ENCODE data around the gene SNX8.

SNX8 gene

GRCh38 chr7:2276107-2276506 lies 38.1 kb downstream of the SNX8 start:
- TF ChIP-seq CTCF (IDR thresholded peaks at IDR 0.05; ENCODE audit: low read depth, low read length) = no peak

GRCh38 chr7:2275101-2275500 lies 39.1 kb downstream of the SNX8 start:
- no peak for TF ChIP-seq CTCF (IDR thresholded peaks at IDR 0.05; ENCODE audit: low read depth, low read length)
- no peak overlapping the region for H3K4me3 ChIP-seq (ENCODE audit: low read depth, low read length)

More at GRCh38 chr7:2276107-2276506, 38.1 kb downstream of the SNX8 start:
- no peak overlapping the region for H3K4me3 ChIP-seq (ENCODE audit: low read depth, low read length)

GRCh38 chr7:2274666-2275065 lies 39.6 kb downstream of the SNX8 start:
- H3K4me3 ChIP-seq (ENCODE audit: low read depth, low read length) = no peak overlapping the region
- no peak for TF ChIP-seq CTCF (IDR thresholded peaks at IDR 0.05; ENCODE audit: low read depth, low read length)

- no peak for TF ChIP-seq CTCF (IDR thresholded peaks at IDR 0.05; ENCODE audit: low read depth, low read length)
- H3K4me3 ChIP-seq (ENCODE audit: low read depth, low read length) = no peak overlapping the region
Observed at GRCh38 chr7:2273866-2274265, 40.4 kb downstream of the SNX8 start.

- H3K4me3 ChIP-seq (ENCODE audit: low read depth, low read length) = no peak overlapping the region
- no peak for TF ChIP-seq CTCF (IDR thresholded peaks at IDR 0.05; ENCODE audit: low read depth, low read length)
Observed at GRCh38 chr7:2272031-2272430, 42.2 kb downstream of the SNX8 start.

- TF ChIP-seq CTCF (IDR thresholded peaks at IDR 0.05; ENCODE audit: low read depth, low read length) = no peak
- no peak overlapping the region for H3K4me3 ChIP-seq (ENCODE audit: low read depth, low read length)
Observed at GRCh38 chr7:2271273-2272026, 42.8 kb downstream of the SNX8 start.

- TF ChIP-seq CTCF (IDR thresholded peaks at IDR 0.05; ENCODE audit: low read depth, low read length) = no peak
- no peak overlapping the region for H3K4me3 ChIP-seq (ENCODE audit: low read depth, low read length)
Observed at GRCh38 chr7:2270495-2270894, 43.7 kb downstream of the SNX8 start.

Measured in WI38 (cell line).